ENCODE measurements around the gene FBXO45. TPM values are rescaled to one million over a fixed set of nuclear protein-coding genes. Genes with fewer than 3 reads are reported as not detected.
"Not testable (repeated sequence)": the region's sequence is repeated elsewhere in the genome, so short reads cannot be mapped to it uniquely, and the experiment has no call there.

The FBXO45 gene
- total and polyA plus RNA-seq, 2 donors (not counting 1 experiment from before 2014, with no cell fraction given) = 6.9 to 10.6 TPM

- no peak for DNase-seq (ENCODE audit: low read depth in 2 of 2)
- no peak overlapping the region for H3K4me2 ChIP-seq (ENCODE audit: extremely low read depth, insufficient read depth, low read length)
Measured at GRCh38 chr3:196617256-196617655, 48.8 kb downstream of the FBXO45 start.

GRCh38 chr3:196619223-196619622 is 50.8 kb downstream of the FBXO45 start:
- no peak overlapping the region for H3K9ac ChIP-seq (ENCODE audit: insufficient read depth, low read length)
- H2AFZ ChIP-seq (ENCODE audit: low read length) = no peak overlapping the region
- DNase-seq (ENCODE audit: low read depth in 2 of 2) = no peak
- H3K27ac ChIP-seq (ENCODE audit: insufficient read depth, low read length) = no peak overlapping the region
- H3K9me3 ChIP-seq (ENCODE audit: control insufficient read depth, insufficient read depth, low read depth, low read length) = no peaks in the 10 kb centered on the region
- no peaks in the 10 kb centered on the region for H3K79me2 ChIP-seq (ENCODE audit: control insufficient read depth, insufficient read depth, low read length)
- H3K27me3 ChIP-seq (ENCODE audit: control insufficient read depth, insufficient read depth, low read length) = no peaks in the 10 kb centered on the region
- H3K36me3 ChIP-seq (ENCODE audit: control insufficient read depth, insufficient read depth, low read length) = no peaks in the 10 kb centered on the region
- H3K4me1 ChIP-seq (ENCODE audit: control insufficient read depth, extremely low read depth, insufficient read depth, low read length) = no peaks in the 10 kb centered on the region
- TF ChIP-seq EZH2 (IDR thresholded peaks at IDR 0.05; ENCODE audit: low read length, missing control alignments) = no peak
- TF ChIP-seq CTCF (conservative IDR thresholded peaks at IDR 0.05 in 1 of 2, IDR thresholded peaks at IDR 0.05 in 1 of 2; ENCODE audit: low read depth in 1 of 2, low read length in 2 of 2) = no peak
- no peaks in the 10 kb centered on the region for H4K20me1 ChIP-seq (ENCODE audit: control insufficient read depth, extremely low read depth, insufficient read depth, low read length)
- no peak overlapping the region for H3K4me3 ChIP-seq (replicated peaks in 1 of 4; ENCODE audit: control extremely low read depth in 1 of 4, insufficient read depth in 1 of 4, low read depth in 3 of 4, low read length in 4 of 4)
- no peak overlapping the region for H3K4me2 ChIP-seq (ENCODE audit: extremely low read depth, insufficient read depth, low read length)

More at GRCh38 chr3:196617256-196617655, 48.8 kb downstream of the FBXO45 start:
- H3K9me3 ChIP-seq (ENCODE audit: control insufficient read depth, insufficient read depth, low read depth, low read length) = no peaks in the 10 kb centered on the region
- no peaks in the 10 kb centered on the region for H3K27me3 ChIP-seq (ENCODE audit: control insufficient read depth, insufficient read depth, low read length)
- H3K9ac ChIP-seq (ENCODE audit: insufficient read depth, low read length) = no peak overlapping the region
- no peak overlapping the region for H3K27ac ChIP-seq (ENCODE audit: insufficient read depth, low read length)
- no peaks in the 10 kb centered on the region for H3K4me1 ChIP-seq (ENCODE audit: control insufficient read depth, extremely low read depth, insufficient read depth, low read length)
- H2AFZ ChIP-seq (ENCODE audit: low read length) = no peak overlapping the region
- no peaks in the 10 kb centered on the region for H3K36me3 ChIP-seq (ENCODE audit: control insufficient read depth, insufficient read depth, low read length)
- no peaks in the 10 kb centered on the region for H3K79me2 ChIP-seq (ENCODE audit: control insufficient read depth, insufficient read depth, low read length)
- no peak overlapping the region for H3K4me3 ChIP-seq (replicated peaks in 1 of 4; ENCODE audit: control extremely low read depth in 1 of 4, insufficient read depth in 1 of 4, low read depth in 3 of 4, low read length in 4 of 4)
- H4K20me1 ChIP-seq (ENCODE audit: control insufficient read depth, extremely low read depth, insufficient read depth, low read length) = no peaks in the 10 kb centered on the region
- TF ChIP-seq EZH2 (IDR thresholded peaks at IDR 0.05; ENCODE audit: low read length, missing control alignments) (no peak), CTCF (conservative IDR thresholded peaks at IDR 0.05 in 1 of 2, IDR thresholded peaks at IDR 0.05 in 1 of 2; ENCODE audit: low read depth in 1 of 2, low read length in 2 of 2) (no peak)

GRCh38 chr3:196619627-196620026 is 51.2 kb downstream of the FBXO45 start:
- not testable (repeated sequence) for H3K4me3 ChIP-seq (replicated peaks in 1 of 4; ENCODE audit: control extremely low read depth in 1 of 4, insufficient read depth in 1 of 4, low read depth in 3 of 4, low read length in 4 of 4); H3K4me1 ChIP-seq (ENCODE audit: control insufficient read depth, extremely low read depth, insufficient read depth, low read length); H3K79me2 ChIP-seq (ENCODE audit: control insufficient read depth, insufficient read depth, low read length); H3K9ac ChIP-seq (ENCODE audit: insufficient read depth, low read length); H3K27me3 ChIP-seq (ENCODE audit: control insufficient read depth, insufficient read depth, low read length); H4K20me1 ChIP-seq (ENCODE audit: control insufficient read depth, extremely low read depth, insufficient read depth, low read length); DNase-seq (ENCODE audit: low read depth in 2 of 2); H3K27ac ChIP-seq (ENCODE audit: insufficient read depth, low read length); H3K9me3 ChIP-seq (ENCODE audit: control insufficient read depth, insufficient read depth, low read depth, low read length); H2AFZ ChIP-seq (ENCODE audit: low read length); H3K4me2 ChIP-seq (ENCODE audit: extremely low read depth, insufficient read depth, low read length); H3K36me3 ChIP-seq (ENCODE audit: control insufficient read depth, insufficient read depth, low read length)
